GM23338 (cell line): ENCODE results near the gene PVALB. TPM values are rescaled to one million over a fixed set of nuclear protein-coding genes. Genes with fewer than 3 reads are reported as not detected.

Experiments used
- ATAC-seq: fragments of 200-7000 bp; cut with Tn5 transposase; 3 replicates; pipeline ENCODE4 v1.9.1; 2020
- DNase-seq: peaks from one replicate; pipeline ENCODE4 v3.0.0-alpha.2; 2015; ENCODE audit warnings: low spot score
- H2AFZ ChIP-seq: fragments of 200-600 bp; sonication (generic); 2 replicates; pipeline ENCODE4 v1.8.0; 2016; ENCODE audit warnings: antibody characterized with exemption, mild to moderate bottlenecking, moderate library complexity
- H3F3A ChIP-seq: fragments of 200-600 bp; sonication (generic); replicated peaks from 2 replicates; pipeline ENCODE4 v1.8.0; 2017; ENCODE audit warnings: antibody characterized with exemption, mixed run types, low read depth
- H3K27ac ChIP-seq: fragments of 200-600 bp; sonication (generic); 2 replicates; pipeline ENCODE4 v1.6.1; 2016; ENCODE audit warnings: low read depth
- H3K27me3 ChIP-seq: fragments of 200-600 bp; sonication (generic); 2 replicates; pipeline ENCODE4 v1.8.0; 2016; ENCODE audit warnings: mild to moderate bottlenecking, mixed run types, moderate library complexity; ENCODE audit not compliant: insufficient read depth
- H3K36me3 ChIP-seq: fragments of 200-600 bp; sonication (generic); 2 replicates; pipeline ENCODE4 v1.8.0; 2016; ENCODE audit warnings: mild to moderate bottlenecking; ENCODE audit not compliant: insufficient read depth
- H3K4me1 ChIP-seq: fragments of 200-600 bp; sonication (generic); 2 replicates; pipeline ENCODE4 v1.8.0; 2016; ENCODE audit warnings: mild to moderate bottlenecking, moderate library complexity; ENCODE audit not compliant: insufficient read depth
- H3K4me2 ChIP-seq: fragments of 200-600 bp; sonication (generic); 2 replicates; pipeline ENCODE4 v1.7.1; 2017; ENCODE audit warnings: mixed run types
- H3K4me3 ChIP-seq: fragments of 200-600 bp; sonication (generic); 2 replicates; pipeline ENCODE4 v1.6.1; 2016; ENCODE audit warnings: mixed run types
- H3K79me2 ChIP-seq: fragments of 200-600 bp; sonication (generic); replicated peaks from 2 replicates; pipeline ENCODE4 v1.8.0; 2017; ENCODE audit warnings: mild to moderate bottlenecking; ENCODE audit not compliant: insufficient read depth
- H3K9me2 ChIP-seq: fragments of 200-600 bp; sonication (generic); 2 replicates; pipeline ENCODE4 v1.8.0; 2017; ENCODE audit not compliant: insufficient read depth
- H4K20me1 ChIP-seq: fragments of 200-600 bp; sonication (generic); replicated peaks from 2 replicates; pipeline ENCODE4 v1.8.0; 2017; ENCODE audit warnings: mild to moderate bottlenecking; ENCODE audit not compliant: insufficient read depth
- H3K27ac Mint-ChIP-seq: 2 replicates; pipeline ENCODE4 v1.8.0; 2020; ENCODE audit warnings: inconsistent platforms, mild to moderate bottlenecking, moderate library complexity, mixed read lengths
- H3K27me3 Mint-ChIP-seq: 3 replicates; pipeline ENCODE4 v1.8.0; 2022; ENCODE audit warnings: low read depth, mild to moderate bottlenecking, moderate library complexity, mixed read lengths, inconsistent platforms; ENCODE audit not compliant: insufficient read depth, poor library complexity
- H3K36me3 Mint-ChIP-seq: 3 replicates; pipeline ENCODE4 v1.8.0; 2021; ENCODE audit warnings: low read depth, mild to moderate bottlenecking, inconsistent platforms, moderate library complexity, mixed read lengths
- H3K4me1 Mint-ChIP-seq: 3 replicates; pipeline ENCODE4 v1.8.0; 2020; ENCODE audit warnings: mild to moderate bottlenecking, inconsistent platforms, mixed read lengths
- H3K4me3 Mint-ChIP-seq: 3 replicates; pipeline ENCODE4 v1.8.0; 2021; ENCODE audit warnings: moderate library complexity, mild to moderate bottlenecking, inconsistent platforms, mixed read lengths
- H3K9me3 Mint-ChIP-seq: 3 replicates; pipeline ENCODE4 v1.8.0; 2020; ENCODE audit warnings: moderate library complexity, mild to moderate bottlenecking, inconsistent platforms, mixed read lengths
- CTCF ChIP-seq, 2 experiments: fragments of 200-600 bp in 1 of 2; sonication (generic) in 1 of 2; conservative IDR thresholded peaks; 2 replicates each; pipeline versions ENCODE4 v1.5.1 to v1.6.1; 2016 to 2017; ENCODE audit warnings: antibody characterized with exemption in 2 of 2, low read depth in 2 of 2, mild to moderate bottlenecking in 2 of 2, moderate library complexity in 1 of 2
- EZH2 ChIP-seq: fragments of 200-600 bp; sonication (generic); IDR thresholded peaks from one replicate; pipeline ENCODE4 v1.8.0; 2017; ENCODE audit warnings: antibody characterized with exemption, mild to moderate bottlenecking, low read depth; ENCODE audit not compliant: unreplicated experiment
- JUNB ChIP-seq: IDR thresholded peaks from one replicate; pipeline ENCODE4 v1.6.1; 2016; ENCODE audit warnings: antibody characterized with exemption; ENCODE audit not compliant: unreplicated experiment
- POLR2AphosphoS5 ChIP-seq: IDR thresholded peaks from 2 replicates; pipeline ENCODE4 v1.6.1; 2016; ENCODE audit warnings: antibody characterized with exemption, low read depth
- STAT1 ChIP-seq: IDR thresholded peaks from one replicate; pipeline ENCODE4 v1.6.1; 2016; ENCODE audit warnings: antibody characterized with exemption; ENCODE audit not compliant: unreplicated experiment
- ZNF114 ChIP-seq: fragments of 250-450 bp; sonication (Bioruptor Pico); IDR thresholded peaks from 2 replicates; pipeline ENCODE4 v1.5.0; 2020; ENCODE audit warnings: mild to moderate bottlenecking, moderate library complexity
- ZNF331 ChIP-seq: fragments of 250-450 bp; sonication (Bioruptor Pico); IDR thresholded peaks from 2 replicates; pipeline ENCODE4 v1.5.0; 2020; ENCODE audit warnings: low read depth, mild to moderate bottlenecking, moderate library complexity
- polyA plus RNA-seq: library from polyadenylated mRNA; unstranded; fragments of >200 nt; fragmentation: Nextera tagmentation; extraction: Ambion mirVana; gene quantifications from 2 replicates; pipeline ENCODE4 v1.2.1, GENCODE V29; 2016
- total RNA-seq: library from RNA; depleted of rRNA; stranded (reverse); fragments of >200 nt; shearing (Covaris generic); gene quantifications from 2 replicates; pipeline ENCODE4 v1.2.3, GENCODE V29; 2014
- TF ChIP-seq, protein P1 (sequence below): fragments of 250-450 bp; sonication (Bioruptor Pico); IDR thresholded peaks from 2 replicates; pipeline ENCODE4 v1.5.0; 2020; ENCODE audit warnings: mild to moderate bottlenecking, moderate library complexity
- TF ChIP-seq, protein P2 (sequence below): IDR thresholded peaks from 2 replicates; pipeline ENCODE4 v1.6.1; 2016; ENCODE audit warnings: antibody characterized with exemption

PVALB gene
- total and polyA plus RNA-seq, 2 experiments from 2014 or later = 7.9 TPM; not detected in 1

GRCh38 chr22:36814801-36815200, 2.0 kb downstream of the PVALB start (continued):
- TF ChIP-seq, protein P1, sequence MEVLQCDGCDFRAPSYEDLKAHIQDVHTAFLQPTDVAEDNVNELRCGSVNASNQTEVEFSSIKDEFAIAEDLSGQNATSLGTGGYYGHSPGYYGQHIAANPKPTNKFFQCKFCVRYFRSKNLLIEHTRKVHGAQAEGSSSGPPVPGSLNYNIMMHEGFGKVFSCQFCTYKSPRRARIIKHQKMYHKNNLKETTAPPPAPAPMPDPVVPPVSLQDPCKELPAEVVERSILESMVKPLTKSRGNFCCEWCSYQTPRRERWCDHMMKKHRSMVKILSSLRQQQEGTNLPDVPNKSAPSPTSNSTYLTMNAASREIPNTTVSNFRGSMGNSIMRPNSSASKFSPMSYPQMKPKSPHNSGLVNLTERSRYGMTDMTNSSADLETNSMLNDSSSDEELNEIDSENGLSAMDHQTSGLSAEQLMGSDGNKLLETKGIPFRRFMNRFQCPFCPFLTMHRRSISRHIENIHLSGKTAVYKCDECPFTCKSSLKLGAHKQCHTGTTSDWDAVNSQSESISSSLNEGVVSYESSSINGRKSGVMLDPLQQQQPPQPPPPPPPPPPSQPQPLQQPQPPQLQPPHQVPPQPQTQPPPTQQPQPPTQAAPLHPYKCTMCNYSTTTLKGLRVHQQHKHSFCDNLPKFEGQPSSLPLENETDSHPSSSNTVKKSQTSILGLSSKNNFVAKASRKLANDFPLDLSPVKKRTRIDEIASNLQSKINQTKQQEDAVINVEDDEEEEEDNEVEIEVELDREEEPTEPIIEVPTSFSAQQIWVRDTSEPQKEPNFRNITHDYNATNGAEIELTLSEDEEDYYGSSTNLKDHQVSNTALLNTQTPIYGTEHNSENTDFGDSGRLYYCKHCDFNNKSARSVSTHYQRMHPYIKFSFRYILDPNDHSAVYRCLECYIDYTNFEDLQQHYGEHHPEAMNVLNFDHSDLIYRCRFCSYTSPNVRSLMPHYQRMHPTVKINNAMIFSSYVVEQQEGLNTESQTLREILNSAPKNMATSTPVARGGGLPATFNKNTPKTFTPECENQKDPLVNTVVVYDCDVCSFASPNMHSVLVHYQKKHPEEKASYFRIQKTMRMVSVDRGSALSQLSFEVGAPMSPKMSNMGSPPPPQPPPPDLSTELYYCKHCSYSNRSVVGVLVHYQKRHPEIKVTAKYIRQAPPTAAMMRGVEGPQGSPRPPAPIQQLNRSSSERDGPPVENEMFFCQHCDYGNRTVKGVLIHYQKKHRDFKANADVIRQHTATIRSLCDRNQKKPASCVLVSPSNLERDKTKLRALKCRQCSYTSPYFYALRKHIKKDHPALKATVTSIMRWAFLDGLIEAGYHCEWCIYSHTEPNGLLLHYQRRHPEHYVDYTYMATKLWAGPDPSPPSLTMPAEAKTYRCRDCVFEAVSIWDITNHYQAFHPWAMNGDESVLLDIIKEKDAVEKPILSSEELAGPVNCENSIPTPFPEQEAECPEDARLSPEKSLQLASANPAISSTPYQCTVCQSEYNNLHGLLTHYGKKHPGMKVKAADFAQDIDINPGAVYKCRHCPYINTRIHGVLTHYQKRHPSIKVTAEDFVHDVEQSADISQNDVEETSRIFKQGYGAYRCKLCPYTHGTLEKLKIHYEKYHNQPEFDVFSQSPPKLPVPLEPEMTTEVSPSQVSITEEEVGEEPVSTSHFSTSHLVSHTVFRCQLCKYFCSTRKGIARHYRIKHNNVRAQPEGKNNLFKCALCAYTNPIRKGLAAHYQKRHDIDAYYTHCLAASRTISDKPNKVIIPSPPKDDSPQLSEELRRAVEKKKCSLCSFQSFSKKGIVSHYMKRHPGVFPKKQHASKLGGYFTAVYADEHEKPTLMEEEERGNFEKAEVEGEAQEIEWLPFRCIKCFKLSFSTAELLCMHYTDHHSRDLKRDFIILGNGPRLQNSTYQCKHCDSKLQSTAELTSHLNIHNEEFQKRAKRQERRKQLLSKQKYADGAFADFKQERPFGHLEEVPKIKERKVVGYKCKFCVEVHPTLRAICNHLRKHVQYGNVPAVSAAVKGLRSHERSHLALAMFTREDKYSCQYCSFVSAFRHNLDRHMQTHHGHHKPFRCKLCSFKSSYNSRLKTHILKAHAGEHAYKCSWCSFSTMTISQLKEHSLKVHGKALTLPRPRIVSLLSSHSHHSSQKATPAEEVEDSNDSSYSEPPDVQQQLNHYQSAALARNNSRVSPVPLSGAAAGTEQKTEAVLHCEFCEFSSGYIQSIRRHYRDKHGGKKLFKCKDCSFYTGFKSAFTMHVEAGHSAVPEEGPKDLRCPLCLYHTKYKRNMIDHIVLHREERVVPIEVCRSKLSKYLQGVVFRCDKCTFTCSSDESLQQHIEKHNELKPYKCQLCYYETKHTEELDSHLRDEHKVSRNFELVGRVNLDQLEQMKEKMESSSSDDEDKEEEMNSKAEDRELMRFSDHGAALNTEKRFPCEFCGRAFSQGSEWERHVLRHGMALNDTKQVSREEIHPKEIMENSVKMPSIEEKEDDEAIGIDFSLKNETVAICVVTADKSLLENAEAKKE (CRISPR knock-in tag) = no peak
- TF ChIP-seq STAT1 (no peak), CTCF (conservative IDR thresholded peaks at IDR 0.05; ENCODE audit: low read depth in 2 of 2) (no peak)
- TF ChIP-seq, protein P2, sequence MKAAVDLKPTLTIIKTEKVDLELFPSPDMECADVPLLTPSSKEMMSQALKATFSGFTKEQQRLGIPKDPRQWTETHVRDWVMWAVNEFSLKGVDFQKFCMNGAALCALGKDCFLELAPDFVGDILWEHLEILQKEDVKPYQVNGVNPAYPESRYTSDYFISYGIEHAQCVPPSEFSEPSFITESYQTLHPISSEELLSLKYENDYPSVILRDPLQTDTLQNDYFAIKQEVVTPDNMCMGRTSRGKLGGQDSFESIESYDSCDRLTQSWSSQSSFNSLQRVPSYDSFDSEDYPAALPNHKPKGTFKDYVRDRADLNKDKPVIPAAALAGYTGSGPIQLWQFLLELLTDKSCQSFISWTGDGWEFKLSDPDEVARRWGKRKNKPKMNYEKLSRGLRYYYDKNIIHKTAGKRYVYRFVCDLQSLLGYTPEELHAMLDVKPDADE = no peak

DNA sequence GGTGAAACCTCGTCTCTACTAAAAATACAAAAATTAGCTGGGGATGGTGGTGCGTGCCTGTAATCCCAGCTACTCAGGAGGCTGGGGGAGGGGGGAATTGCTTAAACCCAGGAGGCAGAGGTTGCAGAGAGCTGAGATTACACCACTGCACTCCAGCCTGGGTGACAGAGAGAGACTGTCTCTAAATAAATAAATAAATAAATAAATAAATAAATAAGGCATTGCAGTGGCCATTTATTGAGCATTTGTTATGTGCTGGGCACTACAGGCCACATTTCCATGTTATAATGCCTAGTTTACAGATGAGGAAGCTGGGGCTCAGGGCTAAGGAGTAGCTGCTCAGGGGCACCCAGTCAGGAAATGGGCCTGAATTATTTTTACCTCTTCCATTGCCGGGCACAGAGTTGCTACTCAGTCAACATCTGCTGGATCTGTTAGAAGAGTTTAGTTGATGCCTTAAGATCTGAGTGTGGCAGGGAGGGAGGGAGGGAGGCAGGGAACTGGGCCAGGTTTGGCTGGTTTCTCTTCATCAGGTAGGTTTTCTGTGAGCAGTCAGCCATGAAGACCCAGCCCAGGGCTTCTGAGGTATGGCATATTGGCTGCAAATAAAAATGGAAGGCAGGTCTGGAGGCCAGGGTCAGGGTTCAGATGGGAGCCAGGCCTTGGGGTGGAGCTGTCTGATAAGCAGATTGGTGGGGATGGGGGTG, 5.6 kb downstream of the PVALB start:
- Histone ChIP-seq H3K4me3 (no peak overlapping the region), H3K4me1 (peaks cover 3% of the 10 kb centered on the region; the same call in 1 of the 2 replicates), H2AFZ (no peak overlapping the region), H3K9me2 (no peaks in the 10 kb centered on the region), H3K27me3 (peaks cover 21% of the 10 kb centered on the region), H4K20me1 (no peaks in the 10 kb centered on the region), H3K27ac (no peak overlapping the region), H3K36me3 (no peaks in the 10 kb centered on the region), H3K79me2 (no peaks in the 10 kb centered on the region), H3K4me2 (no peak overlapping the region), H3F3A (no peaks in the 10 kb centered on the region)
- Mint-ChIP-seq H3K9me3 (no peaks in the 10 kb centered on the region), H3K27me3 (peaks cover 24% of the 10 kb centered on the region), H3K4me1 (peaks cover 29% of the 10 kb centered on the region), H3K36me3 (no peaks in the 10 kb centered on the region), H3K27ac (no peak overlapping the region), H3K4me3 (no peak overlapping the region)
- DNase-seq (no peak), ATAC-seq (no peak)
- no peak for TF ChIP-seq JUNB
- no peak for TF ChIP-seq ZNF114 (CRISPR knock-in tag)
- TF ChIP-seq EZH2 = no peak
- no peak for TF ChIP-seq ZNF331
- no peak for TF ChIP-seq STAT1
- TF ChIP-seq POLR2AphosphoS5 = no peak
